GM12875 (cell line): Measurements from ENCODE around the gene LIPK.

Experiments
- H3K4me3 ChIP-seq: one replicate; pipeline ENCODE4 v1.5.1; 2011; ENCODE audit warnings: low read depth, low read length, control low read depth
- CTCF ChIP-seq: IDR thresholded peaks from 2 replicates; pipeline ENCODE4 v1.5.1; 2011; ENCODE audit warnings: low read depth, mild to moderate bottlenecking, control low read depth, inconsistent platforms, low read length, moderate library complexity, borderline replicate concordance; ENCODE audit not compliant: insufficient read depth

LIPK gene

GRCh38 chr10:88794731-88795130 is 88.7 kb downstream of the LIPK start:
- no peak for TF ChIP-seq CTCF
- H3K4me3 ChIP-seq: no peak overlapping the region

GRCh38 chr10:88800152-88801125 is 94.4 kb downstream of the LIPK start:
- no peak overlapping the region for H3K4me3 ChIP-seq
- TF ChIP-seq CTCF: no peak
